Measurements from ENCODE around the gene ARHGEF19. TPM values are rescaled to one million over a fixed set of nuclear protein-coding genes. Genes with fewer than 3 reads are reported as not detected.

The ARHGEF19 gene
- total RNA-seq, 4 donors from 2014 or later: 33.0 to 83.8 (median 45.7) TPM

DNA sequence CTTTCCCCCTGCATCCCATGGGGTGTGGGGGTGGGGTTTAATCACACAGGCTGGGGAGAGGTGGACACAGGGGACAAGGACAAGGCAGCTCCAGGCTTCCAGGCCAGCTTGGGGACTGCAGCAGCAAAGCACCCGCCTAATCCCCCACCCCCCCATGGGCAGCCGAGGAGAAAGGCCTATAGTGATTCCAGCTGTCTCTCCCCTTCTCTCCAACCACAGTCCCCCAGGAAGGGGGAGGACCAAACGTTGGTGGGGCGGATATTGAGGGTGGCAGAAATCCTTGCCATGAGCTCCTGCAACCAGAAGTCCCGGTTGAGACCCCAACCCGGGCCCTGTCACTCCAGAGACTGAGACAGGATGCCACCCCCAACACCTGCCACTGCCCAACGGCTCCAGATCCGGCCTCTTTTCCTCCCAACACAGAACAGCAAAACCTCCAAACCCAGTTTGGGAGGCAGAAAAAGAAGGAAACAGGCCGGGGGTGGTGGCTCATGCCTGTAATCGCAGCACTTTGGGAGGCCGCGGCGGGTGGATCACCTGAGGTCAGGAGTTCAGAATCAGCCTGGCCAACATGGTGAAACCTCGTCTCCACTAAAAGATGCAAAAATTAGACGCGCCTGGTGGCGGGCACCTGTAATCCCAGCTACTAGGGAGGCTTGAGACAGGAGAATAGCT, 58.3 kb downstream of the ARHGEF19 start:
- TF ChIP-seq, protein P1, sequence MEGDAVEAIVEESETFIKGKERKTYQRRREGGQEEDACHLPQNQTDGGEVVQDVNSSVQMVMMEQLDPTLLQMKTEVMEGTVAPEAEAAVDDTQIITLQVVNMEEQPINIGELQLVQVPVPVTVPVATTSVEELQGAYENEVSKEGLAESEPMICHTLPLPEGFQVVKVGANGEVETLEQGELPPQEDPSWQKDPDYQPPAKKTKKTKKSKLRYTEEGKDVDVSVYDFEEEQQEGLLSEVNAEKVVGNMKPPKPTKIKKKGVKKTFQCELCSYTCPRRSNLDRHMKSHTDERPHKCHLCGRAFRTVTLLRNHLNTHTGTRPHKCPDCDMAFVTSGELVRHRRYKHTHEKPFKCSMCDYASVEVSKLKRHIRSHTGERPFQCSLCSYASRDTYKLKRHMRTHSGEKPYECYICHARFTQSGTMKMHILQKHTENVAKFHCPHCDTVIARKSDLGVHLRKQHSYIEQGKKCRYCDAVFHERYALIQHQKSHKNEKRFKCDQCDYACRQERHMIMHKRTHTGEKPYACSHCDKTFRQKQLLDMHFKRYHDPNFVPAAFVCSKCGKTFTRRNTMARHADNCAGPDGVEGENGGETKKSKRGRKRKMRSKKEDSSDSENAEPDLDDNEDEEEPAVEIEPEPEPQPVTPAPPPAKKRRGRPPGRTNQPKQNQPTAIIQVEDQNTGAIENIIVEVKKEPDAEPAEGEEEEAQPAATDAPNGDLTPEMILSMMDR (IDR thresholded peaks at IDR 0.05): no peak
- TF ChIP-seq EP300 (IDR thresholded peaks at IDR 0.05) (no peak), POLR2A (IDR thresholded peaks at IDR 0.05) (no peak), POLR2AphosphoS5 (IDR thresholded peaks at IDR 0.05) (no peak)
- Histone ChIP-seq H3K4me3 (peak overlapping the region; percentile 84), H3K4me1 (peaks cover 86% of the 10 kb centered on the region), H3K36me3 (peaks cover 15% of the 10 kb centered on the region), H3K27me3 (no peaks in the 10 kb centered on the region), H3K9me3 (no peaks in the 10 kb centered on the region), H3K27ac (peak overlapping the region; percentile 94)
- DNase-seq (ENCODE audit: low spot score in 2 of 2): no peak
- WGBS: 27% methylated on average over 16 of the region's 17 CpGs

- 48% methylated on average over 12 of the region's 13 CpGs for WGBS
- TF ChIP-seq POLR2AphosphoS5 (IDR thresholded peaks at IDR 0.05) (no peak), EP300 (IDR thresholded peaks at IDR 0.05) (no peak), POLR2A (IDR thresholded peaks at IDR 0.05) (no peak)
- TF ChIP-seq, protein P1 (IDR thresholded peaks at IDR 0.05): no peak
- Histone ChIP-seq H3K27me3 (no peaks in the 10 kb centered on the region), H3K4me3 (peak overlapping the region; percentile 84), H3K27ac (peak overlapping the region; percentile 94), H3K4me1 (peaks cover 82% of the 10 kb centered on the region), H3K9me3 (no peaks in the 10 kb centered on the region), H3K36me3 (peaks cover 23% of the 10 kb centered on the region)
- DNase-seq (ENCODE audit: low spot score in 2 of 2): no peak
Measured at GRCh38 chr1:16153096-16153998, 59.1 kb downstream of the ARHGEF19 start.

- H3K4me1 ChIP-seq: peaks cover 81% of the 10 kb centered on the region
- peak overlapping the region; percentile 94 for H3K27ac ChIP-seq
- WGBS: 47% methylated on average over 3 of the region's 16 CpGs
- H3K27me3 ChIP-seq: no peaks in the 10 kb centered on the region
- no peak for DNase-seq (ENCODE audit: low spot score in 2 of 2)
- H3K4me3 ChIP-seq: peak overlapping the region; percentile 84
- peaks cover 30% of the 10 kb centered on the region for H3K36me3 ChIP-seq
- TF ChIP-seq POLR2AphosphoS5 (IDR thresholded peaks at IDR 0.05) (no peak), POLR2A (IDR thresholded peaks at IDR 0.05) (no peak), EP300 (IDR thresholded peaks at IDR 0.05) (no peak)
- TF ChIP-seq, protein P1 (IDR thresholded peaks at IDR 0.05): no peak
- H3K9me3 ChIP-seq: no peaks in the 10 kb centered on the region
Measured at GRCh38 chr1:16152481-16153087, 59.9 kb downstream of the ARHGEF19 start.

DNA sequence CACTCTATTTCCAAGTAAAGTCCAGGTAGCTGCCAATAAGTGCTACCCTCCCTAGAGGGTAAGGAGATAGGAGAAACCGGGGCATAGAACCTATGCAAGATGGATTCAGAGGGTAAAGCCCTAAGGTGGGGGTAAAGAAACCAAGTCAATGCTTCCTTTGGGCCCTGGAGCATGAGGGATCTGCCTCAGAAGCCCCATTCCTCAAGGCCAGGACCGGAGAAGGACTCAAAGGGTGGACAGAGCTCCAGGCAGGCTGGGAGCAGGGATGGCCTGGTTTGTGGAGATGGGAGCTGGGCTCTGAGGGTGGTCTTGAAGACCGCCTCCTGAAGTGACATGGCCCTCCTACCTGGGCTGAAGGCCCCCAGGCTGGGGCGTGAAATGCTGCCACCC, 60.5 kb downstream of the ARHGEF19 start:
- Histone ChIP-seq H3K36me3 (peaks cover 34% of the 10 kb centered on the region), H3K27me3 (no peaks in the 10 kb centered on the region), H3K4me1 (peaks cover 82% of the 10 kb centered on the region), H3K9me3 (no peaks in the 10 kb centered on the region), H3K4me3 (peak overlapping the region; percentile 84), H3K27ac (peak overlapping the region; percentile 0)
- 78% methylated on average over 2 of the region's 4 CpGs for WGBS
- TF ChIP-seq POLR2AphosphoS5 (IDR thresholded peaks at IDR 0.05): no peak
- TF ChIP-seq, protein P1 (IDR thresholded peaks at IDR 0.05): no peak
- TF ChIP-seq POLR2A (IDR thresholded peaks at IDR 0.05): no peak
- no peak for TF ChIP-seq EP300 (IDR thresholded peaks at IDR 0.05)
- no peak for DNase-seq (ENCODE audit: low spot score in 2 of 2)
